OCI-LY1 (cell line): ENCODE measurements around the gene OR5B21.

Source experiments
- H2AFZ ChIP-seq: fragments of 200-600 bp; sonication (generic), shearing (Covaris generic); 2 replicates; pipeline ENCODE4 v1.6.0; 2014; ENCODE audit warnings: antibody characterized with exemption, mild to moderate bottlenecking, low read length
- H3F3A ChIP-seq: fragments of 200-600 bp; sonication (generic), shearing (Covaris generic); 2 replicates; pipeline ENCODE4 v1.6.0; 2014; ENCODE audit warnings: mild to moderate bottlenecking, antibody characterized with exemption, low read length, moderate library complexity; ENCODE audit not compliant: insufficient read depth
- H3K27ac ChIP-seq: fragments of 200-600 bp; sonication (generic); 2 replicates; pipeline ENCODE4 v1.5.1; 2014; ENCODE audit warnings: low read length, mixed run types, mild to moderate bottlenecking, low read depth; ENCODE audit not compliant: poor library complexity, severe bottlenecking
- H3K27me3 ChIP-seq: fragments of 200-600 bp; sonication (generic); 2 replicates; pipeline ENCODE4 v1.6.0; 2014; ENCODE audit warnings: antibody characterized with exemption, mild to moderate bottlenecking, low read length, moderate library complexity; ENCODE audit not compliant: insufficient read depth
- H3K36me3 ChIP-seq: fragments of 200-600 bp; sonication (generic); 2 replicates; pipeline ENCODE4 v1.6.1; 2014; ENCODE audit warnings: mild to moderate bottlenecking, antibody characterized with exemption, low read length, moderate library complexity, mixed read lengths; ENCODE audit not compliant: insufficient read depth
- H3K4me1 ChIP-seq: fragments of 200-600 bp; sonication (generic); 2 replicates; pipeline ENCODE4 v1.5.1; 2014; ENCODE audit warnings: mild to moderate bottlenecking, low read length, moderate library complexity; ENCODE audit not compliant: insufficient read depth, severe bottlenecking
- H3K4me2 ChIP-seq: fragments of 200-600 bp; sonication (generic), shearing (Covaris generic); 2 replicates; pipeline ENCODE4 v1.6.1; 2014; ENCODE audit warnings: low read length
- H3K4me3 ChIP-seq: fragments of 200-600 bp; sonication (generic); 2 replicates; pipeline ENCODE4 v1.5.1; 2014; ENCODE audit warnings: low read length, low read depth, mild to moderate bottlenecking, mixed read lengths; ENCODE audit not compliant: poor library complexity, severe bottlenecking
- H3K79me2 ChIP-seq: fragments of 200-600 bp; shearing (Covaris generic); 2 replicates; pipeline ENCODE4 v1.6.1; 2016; ENCODE audit warnings: mixed run types, low read length, mixed read lengths; ENCODE audit not compliant: insufficient read depth
- H3K9ac ChIP-seq: fragments of 200-600 bp; sonication (generic), shearing (Covaris generic); 2 replicates; pipeline ENCODE4 v1.6.1; 2014; ENCODE audit warnings: mild to moderate bottlenecking, low read length, mixed read lengths
- H3K9me2 ChIP-seq: fragments of 200-600 bp; sonication (generic), shearing (Covaris generic); 2 replicates; pipeline ENCODE4 v1.6.1; 2014; ENCODE audit warnings: low read depth, mild to moderate bottlenecking, low read length, mixed read lengths
- H3K9me3 ChIP-seq: fragments of 200-600 bp; shearing (Covaris generic); 2 replicates; pipeline ENCODE4 v1.6.1; 2014; ENCODE audit warnings: low read length, mixed read lengths
- H4K20me1 ChIP-seq: fragments of 200-600 bp; sonication (generic), shearing (Covaris generic); 2 replicates; pipeline ENCODE4 v1.6.0; 2016; ENCODE audit warnings: mild to moderate bottlenecking, low read length; ENCODE audit not compliant: insufficient read depth
- CTCF ChIP-seq: fragments of 200-600 bp; sonication (generic), shearing (Covaris generic); IDR thresholded peaks from 2 replicates; pipeline ENCODE4 v1.5.1; 2017; ENCODE audit warnings: mild to moderate bottlenecking, antibody characterized with exemption, low read length, moderate library complexity, mixed read lengths
- EZH2 ChIP-seq: fragments of 200-600 bp; sonication (generic), shearing (Covaris generic); IDR thresholded peaks from 2 replicates; pipeline ENCODE4 v1.8.0; 2017; ENCODE audit warnings: borderline replicate concordance, mixed run types, mild to moderate bottlenecking, antibody characterized with exemption, low read length, moderate library complexity, mixed read lengths

The OR5B21 gene

GRCh38 chr11:58505849-58506248, 2.1 kb downstream of the OR5B21 start:
- no peak overlapping the region for H3K4me2 ChIP-seq
- H3K4me3 ChIP-seq = no peak overlapping the region
- H3K27me3 ChIP-seq = no peaks in the 10 kb centered on the region
- no peak overlapping the region for H2AFZ ChIP-seq
- H3K27ac ChIP-seq = no peak overlapping the region
- no peaks in the 10 kb centered on the region for H3K9me2 ChIP-seq
- no peaks in the 10 kb centered on the region for H3K36me3 ChIP-seq
- H3K9me3 ChIP-seq = no peaks in the 10 kb centered on the region
- H3K9ac ChIP-seq = no peak overlapping the region
- TF ChIP-seq EZH2 (no peak), CTCF (no peak)
- peaks cover 8% of the 10 kb centered on the region for H3K4me1 ChIP-seq
- H3F3A ChIP-seq = no peaks in the 10 kb centered on the region
- H3K79me2 ChIP-seq = no peaks in the 10 kb centered on the region
- no peaks in the 10 kb centered on the region for H4K20me1 ChIP-seq

- H3K4me3 ChIP-seq = no peak overlapping the region
- no peak overlapping the region for H3K9ac ChIP-seq
- H3K9me2 ChIP-seq = no peaks in the 10 kb centered on the region
- no peaks in the 10 kb centered on the region for H3F3A ChIP-seq
- H3K9me3 ChIP-seq = no peaks in the 10 kb centered on the region
- no peaks in the 10 kb centered on the region for H4K20me1 ChIP-seq
- H3K79me2 ChIP-seq = no peaks in the 10 kb centered on the region
- no peak overlapping the region for H3K4me2 ChIP-seq
- H3K36me3 ChIP-seq = no peaks in the 10 kb centered on the region
- no peaks in the 10 kb centered on the region for H3K27me3 ChIP-seq
- no peak overlapping the region for H3K27ac ChIP-seq
- TF ChIP-seq EZH2 (no peak), CTCF (no peak)
- no peak overlapping the region for H2AFZ ChIP-seq
- peaks cover 8% of the 10 kb centered on the region for H3K4me1 ChIP-seq
These were observed 3.7 kb downstream of the OR5B21 start for GRCh38 chr11:58504232-58504631.

- Histone ChIP-seq H3K4me2 (no peak overlapping the region), H3K9me3 (no peaks in the 10 kb centered on the region), H3K4me3 (no peak overlapping the region), H3K9ac (no peak overlapping the region), H3K27ac (no peak overlapping the region), H3F3A (no peaks in the 10 kb centered on the region), H3K79me2 (no peaks in the 10 kb centered on the region), H4K20me1 (no peaks in the 10 kb centered on the region), H3K27me3 (no peaks in the 10 kb centered on the region), H3K9me2 (no peaks in the 10 kb centered on the region), H3K36me3 (no peaks in the 10 kb centered on the region), H3K4me1 (peaks cover 8% of the 10 kb centered on the region), H2AFZ (no peak overlapping the region)
- TF ChIP-seq EZH2 (no peak), CTCF (no peak)
These were observed 4.5 kb downstream of the OR5B21 start for GRCh38 chr11:58503361-58503856.
